ENCODE measurements around the gene NPY1R.

NPY1R gene

GRCh38 chr4:163274861-163275260, 57.5 kb downstream of the NPY1R start:
- DNase-seq = no peak

Data from SIG-M5 (cell line).